Ishikawa (cell line): ENCODE data around the gene ASXL1.

ENCODE experiments used
- CEBPB ChIP-seq: IDR thresholded peaks from 2 replicates; pipeline ENCODE4 v1.6.1; 2012
- CREB1 ChIP-seq: IDR thresholded peaks from 2 replicates; pipeline ENCODE4 v1.6.1; 2012; ENCODE audit warnings: low read depth
- EP300 ChIP-seq: IDR thresholded peaks from 2 replicates; pipeline ENCODE4 v1.6.1; 2012; ENCODE audit warnings: borderline replicate concordance
- MAX ChIP-seq: IDR thresholded peaks from 2 replicates; pipeline ENCODE4 v1.6.1; 2012
- RAD21 ChIP-seq: IDR thresholded peaks from 2 replicates; pipeline ENCODE4 v1.6.1; 2012; ENCODE audit warnings: low read depth
- TEAD4 ChIP-seq: IDR thresholded peaks from 2 replicates; pipeline ENCODE4 v1.6.1; 2012
- YY1 ChIP-seq: IDR thresholded peaks from 2 replicates; pipeline ENCODE4 v1.6.1; 2012; ENCODE audit warnings: low read depth

DNA sequence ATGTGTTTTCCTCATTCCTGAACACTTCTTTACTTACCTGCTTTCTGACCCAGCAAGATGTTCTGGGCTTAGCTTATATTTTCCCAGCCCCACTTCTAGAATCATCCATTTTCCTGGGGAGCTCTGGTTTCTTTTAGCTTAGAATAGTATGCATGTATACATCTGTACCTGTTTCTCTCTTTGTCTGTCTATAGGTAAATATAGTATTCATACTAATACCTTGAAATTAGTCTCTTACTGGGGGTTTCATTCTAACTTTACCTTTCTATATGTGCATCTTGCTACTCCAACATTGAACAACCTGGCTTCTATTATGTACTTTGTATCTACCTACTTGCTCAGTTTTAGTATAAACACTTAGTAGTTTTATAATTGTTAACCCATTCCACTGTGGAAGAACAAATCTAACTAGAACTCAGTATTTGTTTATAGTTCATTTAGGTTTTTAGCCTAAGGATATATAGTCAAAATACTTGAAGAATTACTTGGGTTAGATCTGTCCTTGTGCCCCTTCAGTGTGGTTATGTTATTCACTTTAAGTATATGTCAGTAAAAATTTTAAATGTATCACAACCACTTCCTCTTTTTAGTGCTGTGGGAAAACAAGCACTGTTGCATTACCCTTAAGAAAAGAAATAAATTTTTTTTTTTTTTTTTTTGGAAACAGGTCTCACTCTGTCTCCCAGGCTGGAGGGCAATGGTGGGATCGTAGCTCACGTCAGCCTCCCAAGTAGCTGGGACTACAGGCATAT, 54.0 kb downstream of the ASXL1 start:
- TF ChIP-seq CEBPB (no peak), CREB1 (no peak), EP300 (no peak), RAD21 (no peak), MAX (no peak), YY1 (no peak), TEAD4 (no peak)
